GM21447 (cell line): Measurements from ENCODE around the gene FALEC.

Experiments used
- ATAC-seq: cut with Tn5 transposase; IDR thresholded peaks from one replicate; pipeline ENCODE4 v1.9.1; 2021; ENCODE audit not compliant: unreplicated experiment

FALEC gene

GRCh38 chr1:150544204-150544603 is 28.7 kb downstream of the FALEC start:
- ATAC-seq: no peak

- no peak for ATAC-seq
Observed at GRCh38 chr1:150545486-150546032, 30.0 kb downstream of the FALEC start.

- no peak for ATAC-seq
Observed at GRCh38 chr1:150546294-150546937, 30.9 kb downstream of the FALEC start.

- no peak for ATAC-seq
Observed at GRCh38 chr1:150548324-150548631, 32.7 kb downstream of the FALEC start.

DNA sequence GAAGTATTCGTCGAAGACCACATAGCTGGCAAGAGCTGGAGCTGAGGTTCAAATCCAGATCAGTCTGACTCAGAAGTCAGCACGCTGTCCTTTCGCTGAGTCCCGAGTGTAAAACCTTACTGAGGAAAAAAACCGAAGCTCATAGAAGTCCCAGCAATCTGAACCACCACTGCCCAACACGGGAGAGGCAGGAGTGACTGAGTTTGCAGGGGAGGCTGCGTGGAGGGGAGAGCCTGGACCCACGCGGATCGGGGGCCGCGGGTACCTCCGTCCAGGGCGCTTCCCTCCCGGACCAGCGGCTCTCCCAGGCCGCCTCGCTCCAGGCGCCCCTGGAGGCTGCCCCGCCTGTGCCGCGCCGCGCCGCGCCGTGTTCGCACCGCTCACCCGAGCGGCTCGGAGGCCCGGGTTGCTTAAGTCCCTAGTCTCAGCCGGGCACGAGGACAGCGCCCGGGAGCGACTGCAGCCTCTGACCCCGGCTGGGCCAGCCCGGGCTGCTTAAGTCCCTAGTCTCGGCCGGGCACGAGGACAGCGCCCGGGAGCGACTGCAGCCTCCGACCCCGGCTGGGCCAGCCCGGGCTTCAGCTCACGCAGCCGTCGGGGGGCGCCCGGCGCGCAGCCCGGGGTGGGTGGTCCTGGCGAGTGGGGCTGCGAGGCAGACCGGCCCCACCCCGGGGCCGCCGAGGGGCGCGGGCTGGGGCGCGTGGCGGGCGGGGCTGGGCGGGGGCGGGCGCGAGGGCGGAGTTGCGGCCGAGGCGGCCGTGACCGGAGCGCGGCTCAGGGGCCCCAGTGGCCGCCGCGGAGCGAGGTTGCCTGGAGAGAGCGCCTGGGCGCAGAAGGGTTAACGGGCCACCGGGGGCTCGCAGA is 33.3 kb downstream of the FALEC start, which contains the start of gene ADAMTSL4:
Gene ADAMTSL4 (plus strand): TSS at position 777 of the 864 bp plus-strand sequence. CDS start 2,881 bp downstream, outside the sequence.
- no peak for ATAC-seq

GRCh38 chr1:150549496-150550221 is 34.1 kb downstream of the FALEC start:
- ATAC-seq: no peak

- no peak for ATAC-seq
Observed at GRCh38 chr1:150550222-150551050, 34.9 kb downstream of the FALEC start.

- no peak for ATAC-seq
Observed at GRCh38 chr1:150551051-150551783, 35.7 kb downstream of the FALEC start.

- ATAC-seq: no peak
Observed at GRCh38 chr1:150551784-150552127, 36.2 kb downstream of the FALEC start.

GRCh38 chr1:150552128-150552910 is 36.8 kb downstream of the FALEC start:
- no peak for ATAC-seq

GRCh38 chr1:150552911-150553289 is 37.3 kb downstream of the FALEC start:
- no peak for ATAC-seq

DNA sequence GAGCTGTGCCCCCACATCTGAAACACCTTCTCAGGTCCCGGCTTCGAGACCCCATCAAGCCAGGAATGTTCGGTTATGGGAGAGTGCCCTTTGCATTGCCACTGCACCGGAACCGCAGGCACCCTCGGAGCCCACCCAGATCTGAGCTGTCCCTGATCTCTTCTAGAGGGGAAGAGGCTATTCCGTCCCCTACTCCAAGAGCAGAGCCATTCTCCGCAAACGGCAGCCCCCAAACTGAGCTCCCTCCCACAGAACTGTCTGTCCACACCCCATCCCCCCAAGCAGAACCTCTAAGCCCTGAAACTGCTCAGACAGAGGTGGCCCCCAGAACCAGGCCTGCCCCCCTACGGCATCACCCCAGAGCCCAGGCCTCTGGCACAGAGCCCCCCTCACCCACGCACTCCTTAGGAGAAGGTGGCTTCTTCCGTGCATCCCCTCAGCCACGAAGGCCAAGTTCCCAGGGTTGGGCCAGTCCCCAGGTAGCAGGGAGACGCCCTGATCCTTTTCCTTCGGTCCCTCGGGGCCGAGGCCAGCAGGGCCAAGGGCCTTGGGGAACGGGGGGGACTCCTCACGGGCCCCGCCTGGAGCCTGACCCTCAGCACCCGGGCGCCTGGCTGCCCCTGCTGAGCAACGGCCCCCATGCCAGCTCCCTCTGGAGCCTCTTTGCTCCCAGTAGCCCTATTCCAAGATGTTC is 38.0 kb downstream of the FALEC start:
- no peak for ATAC-seq

DNA sequence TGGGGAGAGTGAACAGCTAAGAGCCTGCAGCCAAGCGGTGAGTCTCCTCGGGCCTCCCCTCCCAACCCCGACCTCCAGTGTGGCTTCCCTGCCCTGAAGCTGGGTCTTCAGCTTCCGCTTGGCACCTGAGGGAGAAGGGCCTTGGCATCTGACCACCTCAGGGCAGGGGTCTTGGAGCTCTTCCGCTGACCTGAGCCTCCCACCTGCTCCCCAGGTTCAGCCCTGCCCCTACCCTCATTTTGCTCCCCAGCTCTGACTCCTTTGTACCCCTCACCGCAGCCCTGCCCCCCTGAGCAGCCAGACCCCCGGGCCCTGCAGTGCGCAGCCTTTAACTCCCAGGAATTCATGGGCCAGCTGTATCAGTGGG is 38.5 kb downstream of the FALEC start:
- ATAC-seq: no peak

- ATAC-seq: no peak
Observed at GRCh38 chr1:150555198-150555970, 39.8 kb downstream of the FALEC start.

DNA sequence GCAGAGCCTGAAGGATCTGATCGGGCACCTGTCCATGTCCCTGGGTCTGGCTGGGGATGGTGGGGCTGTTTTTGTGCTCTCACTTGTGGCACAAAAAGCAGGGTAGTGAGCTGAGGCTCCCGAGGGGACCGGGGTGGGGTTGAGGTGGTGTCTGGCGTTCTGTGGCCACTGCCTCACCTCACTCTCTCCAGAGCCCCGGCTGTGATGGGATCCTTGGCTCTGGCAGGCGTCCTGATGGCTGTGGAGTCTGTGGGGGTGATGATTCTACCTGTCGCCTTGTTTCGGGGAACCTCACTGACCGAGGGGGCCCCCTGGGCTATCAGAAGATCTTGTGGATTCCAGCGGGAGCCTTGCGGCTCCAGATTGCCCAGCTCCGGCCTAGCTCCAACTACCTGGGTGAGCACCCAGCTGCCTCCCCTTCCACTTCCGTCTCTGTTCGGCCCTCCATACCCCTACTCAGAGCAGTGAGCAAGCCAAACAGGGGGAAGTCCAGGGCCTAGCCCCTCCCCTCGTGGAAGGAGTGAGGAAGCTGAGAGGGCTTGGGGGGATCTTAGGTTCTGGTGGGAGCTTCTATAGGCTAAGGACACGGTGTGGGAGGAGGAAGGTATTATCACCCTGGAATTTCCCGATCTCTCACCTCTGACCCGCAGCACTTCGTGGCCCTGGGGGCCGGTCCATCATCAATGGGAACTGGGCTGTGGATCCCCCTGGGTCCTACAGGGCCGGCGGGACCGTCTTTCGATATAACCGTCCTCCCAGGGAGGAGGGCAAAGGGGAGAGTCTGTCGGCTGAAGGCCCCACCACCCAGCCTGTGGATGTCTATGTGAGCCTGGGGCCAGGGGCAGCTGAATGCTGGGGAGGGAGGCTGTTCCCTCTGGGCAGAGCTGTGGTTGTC is 40.7 kb downstream of the FALEC start:
- ATAC-seq: no peak

DNA sequence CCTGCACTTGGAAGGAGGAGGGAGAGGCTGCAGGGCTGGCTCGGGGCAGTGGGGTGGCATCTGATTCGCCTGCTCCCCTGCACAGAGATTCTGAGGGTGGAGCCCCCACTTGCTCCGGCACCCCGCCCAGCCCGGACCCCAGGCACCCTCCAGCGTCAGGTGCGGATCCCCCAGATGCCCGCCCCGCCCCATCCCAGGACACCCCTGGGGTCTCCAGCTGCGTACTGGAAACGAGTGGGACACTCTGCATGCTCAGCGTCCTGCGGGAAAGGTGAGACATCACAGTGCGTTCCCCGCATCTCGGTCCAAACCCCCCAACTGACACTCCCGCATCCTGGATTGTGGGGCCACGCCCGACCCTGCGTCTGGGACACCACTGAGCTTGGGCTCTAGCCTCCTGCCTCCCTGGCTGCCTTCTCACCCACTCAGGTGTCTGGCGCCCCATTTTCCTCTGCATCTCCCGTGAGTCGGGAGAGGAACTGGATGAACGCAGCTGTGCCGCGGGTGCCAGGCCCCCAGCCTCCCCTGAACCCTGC is 41.6 kb downstream of the FALEC start:
- ATAC-seq: no peak

- no peak for ATAC-seq
Observed at GRCh38 chr1:150557813-150558212, 42.3 kb downstream of the FALEC start.
